C4-2B (cell line): ENCODE measurements around the gene ASAP2.

Experiments
- H3K27ac ChIP-seq: fragments of 450-650 bp; 2 replicates; pipeline ENCODE4 v1.5.1; 2017
- ZFX ChIP-seq: fragments of 450-650 bp; IDR thresholded peaks from 2 replicates; pipeline ENCODE4 v1.6.1; 2017
- TF ChIP-seq, protein P1 (sequence below): fragments of 450-650 bp; conservative IDR thresholded peaks from 2 replicates; pipeline ENCODE4 v1.5.1; 2017; ENCODE audit warnings: mild to moderate bottlenecking

Gene ASAP2

DNA sequence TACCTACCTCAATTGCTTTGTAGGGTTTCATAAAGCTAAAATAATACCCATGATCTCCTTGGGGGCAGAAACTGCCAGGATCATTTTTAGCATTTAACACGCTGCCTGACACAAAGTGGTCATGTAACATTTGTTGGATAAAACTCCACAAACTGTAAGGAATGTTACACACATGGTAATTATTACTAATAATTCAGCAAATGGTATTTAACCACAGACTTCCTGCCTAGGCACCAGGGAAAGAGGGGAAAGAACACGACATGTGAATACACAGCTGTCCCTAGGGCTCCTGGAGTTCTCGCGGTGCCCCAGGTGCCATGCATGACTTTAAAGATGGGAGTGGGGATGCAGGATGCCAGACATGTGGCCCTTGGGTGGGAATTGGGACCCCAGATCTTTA, 43.5 kb downstream of the ASAP2 start:
- no peak for TF ChIP-seq ZFX
- TF ChIP-seq, protein P1, sequence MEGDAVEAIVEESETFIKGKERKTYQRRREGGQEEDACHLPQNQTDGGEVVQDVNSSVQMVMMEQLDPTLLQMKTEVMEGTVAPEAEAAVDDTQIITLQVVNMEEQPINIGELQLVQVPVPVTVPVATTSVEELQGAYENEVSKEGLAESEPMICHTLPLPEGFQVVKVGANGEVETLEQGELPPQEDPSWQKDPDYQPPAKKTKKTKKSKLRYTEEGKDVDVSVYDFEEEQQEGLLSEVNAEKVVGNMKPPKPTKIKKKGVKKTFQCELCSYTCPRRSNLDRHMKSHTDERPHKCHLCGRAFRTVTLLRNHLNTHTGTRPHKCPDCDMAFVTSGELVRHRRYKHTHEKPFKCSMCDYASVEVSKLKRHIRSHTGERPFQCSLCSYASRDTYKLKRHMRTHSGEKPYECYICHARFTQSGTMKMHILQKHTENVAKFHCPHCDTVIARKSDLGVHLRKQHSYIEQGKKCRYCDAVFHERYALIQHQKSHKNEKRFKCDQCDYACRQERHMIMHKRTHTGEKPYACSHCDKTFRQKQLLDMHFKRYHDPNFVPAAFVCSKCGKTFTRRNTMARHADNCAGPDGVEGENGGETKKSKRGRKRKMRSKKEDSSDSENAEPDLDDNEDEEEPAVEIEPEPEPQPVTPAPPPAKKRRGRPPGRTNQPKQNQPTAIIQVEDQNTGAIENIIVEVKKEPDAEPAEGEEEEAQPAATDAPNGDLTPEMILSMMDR = no peak
- no peak overlapping the region for H3K27ac ChIP-seq

DNA sequence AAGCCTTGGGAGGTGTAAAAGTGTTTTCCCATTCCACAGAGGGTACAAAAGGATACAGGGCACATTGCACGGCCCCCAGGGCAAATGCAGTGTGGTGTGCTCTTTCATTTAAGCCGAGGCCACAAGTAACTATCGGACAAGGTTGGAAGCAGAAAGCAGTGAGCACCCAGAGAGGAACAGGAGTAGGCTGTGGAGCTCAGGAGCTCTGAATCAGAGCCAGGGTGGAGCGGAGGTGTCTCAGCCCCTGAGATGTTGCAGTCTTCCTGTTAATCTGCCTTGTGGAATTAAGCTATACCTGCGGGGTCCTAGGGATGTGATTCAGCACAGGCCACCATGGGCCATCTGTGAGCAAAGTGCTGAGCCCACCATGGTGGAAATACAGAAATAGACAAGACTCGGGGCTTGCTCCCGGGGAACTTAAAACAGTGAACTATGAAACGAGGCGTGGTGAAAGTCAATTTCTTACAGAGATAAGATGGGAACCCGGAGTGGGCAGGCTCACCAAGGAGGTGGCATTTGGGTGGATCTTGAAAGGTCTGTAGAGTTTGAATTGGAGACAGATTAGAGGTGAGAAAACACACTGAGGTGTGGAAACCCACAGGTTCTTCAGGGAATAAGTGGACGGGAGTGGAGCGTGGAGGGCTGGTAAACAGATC, 44.0 kb downstream of the ASAP2 start:
- TF ChIP-seq, protein P1 = no peak
- TF ChIP-seq ZFX = no peak
- H3K27ac ChIP-seq = no peak overlapping the region

DNA sequence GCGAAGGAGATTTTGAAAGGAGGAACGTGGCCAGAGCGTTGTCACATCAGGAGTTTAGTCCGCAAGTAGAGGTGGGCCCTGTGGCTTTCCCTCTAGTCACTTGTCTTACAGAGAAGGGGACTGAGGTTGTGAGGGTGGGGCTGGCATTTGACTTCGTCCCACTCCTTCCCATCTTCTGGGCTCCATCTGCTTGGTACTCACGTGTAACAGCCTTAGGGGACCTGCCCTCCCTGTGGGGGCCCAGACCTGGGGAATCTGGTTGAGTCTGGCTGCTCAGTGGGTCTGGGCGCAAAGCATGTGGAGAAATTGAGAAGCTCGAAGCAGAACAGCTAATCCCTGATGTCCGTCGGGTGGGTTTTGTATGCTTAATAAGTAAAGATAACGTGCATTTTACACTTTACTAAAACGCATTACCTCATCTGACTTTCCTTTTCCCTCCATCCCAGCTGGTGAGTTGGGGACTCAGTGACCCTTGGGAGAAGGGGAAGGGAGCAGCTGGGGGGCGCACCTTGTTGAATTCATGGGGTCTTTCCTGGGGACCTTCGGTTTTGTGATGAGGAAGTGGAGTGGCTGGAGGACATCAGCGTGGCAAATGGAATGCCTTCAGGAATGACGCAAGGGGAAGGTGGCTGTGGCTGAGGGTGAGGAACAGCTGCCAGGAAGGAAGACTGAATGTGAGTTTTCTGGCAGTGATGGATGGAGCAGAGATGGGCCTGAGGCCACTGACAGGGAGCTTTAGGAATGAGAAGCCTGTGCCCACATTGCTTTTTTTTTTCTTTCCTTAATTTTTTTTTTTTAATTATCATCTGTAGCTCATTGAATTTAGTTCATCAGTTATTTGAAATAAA, 44.8 kb downstream of the ASAP2 start:
- TF ChIP-seq ZFX = no peak
- TF ChIP-seq, protein P1 = no peak
- H3K27ac ChIP-seq = no peak overlapping the region

DNA sequence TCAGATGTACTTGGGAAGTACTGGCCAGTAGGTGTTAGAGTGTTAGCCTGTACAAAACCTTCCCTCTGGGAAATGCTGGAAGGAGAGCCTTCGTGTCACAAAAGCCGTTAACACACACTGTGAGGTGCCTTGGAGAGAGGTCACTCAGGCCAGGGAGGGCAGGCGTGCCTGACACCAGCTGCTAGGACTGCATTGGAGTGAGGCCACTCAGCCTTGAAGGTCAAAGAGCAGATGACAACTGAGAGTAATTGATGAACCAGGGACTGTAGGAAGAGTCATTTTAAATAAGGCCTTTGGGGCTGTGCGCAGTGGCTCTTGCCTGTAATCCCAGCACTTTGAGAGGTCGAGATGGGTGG, 45.4 kb downstream of the ASAP2 start:
- no peak for TF ChIP-seq ZFX
- TF ChIP-seq, protein P1 = no peak
- H3K27ac ChIP-seq = no peak overlapping the region

DNA sequence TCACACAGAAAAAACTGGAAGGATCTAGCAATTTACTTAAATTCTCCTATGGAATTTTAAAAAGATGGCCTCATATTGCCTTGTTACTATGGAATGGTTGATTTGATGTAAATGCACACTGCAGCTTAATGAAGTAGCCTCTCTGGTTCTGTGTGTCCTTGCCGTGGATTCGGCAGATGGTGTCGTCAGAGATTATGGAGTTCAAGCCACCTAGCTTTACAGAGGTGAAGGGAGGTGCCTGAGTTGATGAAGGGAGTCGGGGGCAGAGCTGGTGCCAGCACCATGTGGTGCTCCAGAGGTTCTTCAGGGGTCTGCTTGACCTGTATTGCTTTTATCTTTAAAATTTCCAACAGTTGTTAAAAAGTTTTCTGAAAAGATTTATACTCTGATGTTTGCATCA, 48.8 kb downstream of the ASAP2 start:
- no peak for TF ChIP-seq ZFX
- TF ChIP-seq, protein P1 = no peak
- no peak overlapping the region for H3K27ac ChIP-seq

DNA sequence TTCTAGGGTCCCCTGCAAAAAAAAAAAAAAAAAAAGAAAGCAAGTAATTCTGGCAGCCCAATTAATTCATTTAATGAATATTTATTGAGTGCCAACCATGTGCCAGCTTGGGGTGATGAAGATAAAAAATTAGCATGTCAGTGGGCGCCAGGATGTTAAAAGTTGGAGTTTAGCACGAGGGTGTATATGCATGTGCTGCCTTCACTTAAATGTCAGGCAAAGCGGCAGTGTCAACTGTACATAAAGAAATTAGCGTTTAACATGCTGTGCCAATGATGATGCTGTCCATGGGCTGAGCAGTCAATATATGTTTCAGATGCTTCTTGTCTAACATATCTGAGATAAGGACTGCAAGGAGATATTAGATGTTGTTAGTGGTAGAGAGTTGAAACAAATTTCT, 49.5 kb downstream of the ASAP2 start:
- H3K27ac ChIP-seq = no peak overlapping the region
- no peak for TF ChIP-seq ZFX
- TF ChIP-seq, protein P1 = no peak

DNA sequence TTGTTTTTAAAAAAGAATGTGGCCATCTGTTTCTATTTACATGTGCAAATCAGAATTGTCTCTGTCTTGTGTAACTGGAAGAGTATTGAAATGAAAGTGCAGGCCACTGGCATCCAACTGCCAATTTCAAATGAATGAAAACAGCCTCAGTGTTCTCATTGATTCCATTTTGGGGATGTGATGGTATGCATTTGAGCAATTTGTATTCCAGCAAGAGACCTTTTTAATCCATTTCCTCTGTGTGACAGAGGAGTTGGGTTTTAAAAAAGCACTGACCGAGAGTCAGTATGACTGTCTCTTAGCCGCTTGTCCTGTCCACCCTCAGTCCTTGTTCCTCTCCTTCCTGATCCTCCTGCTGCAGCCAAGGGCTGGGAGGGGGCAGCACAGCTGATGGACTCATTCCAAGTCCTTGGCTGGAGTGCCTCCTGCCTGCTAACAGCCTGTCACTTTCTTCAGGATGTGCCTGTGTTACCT, 50.0 kb downstream of the ASAP2 start:
- TF ChIP-seq, protein P1 = no peak
- no peak for TF ChIP-seq ZFX
- H3K27ac ChIP-seq = no peak overlapping the region
